Activated naive CD8-positive, alpha-beta T cell treated with anti-CD3 and anti-CD28 coated beads, Interleukin-2, amount 10 ng/mL, durations not matched to agents 7 days and 5 days (primary cell): ENCODE data around the gene POR. TPM values are rescaled to one million over a fixed set of nuclear protein-coding genes. Genes with fewer than 3 reads are reported as not detected.

Experiments used
- ATAC-seq: fragments of 150-1000 bp; cut with Tn5 transposase; one replicate; pipeline ENCODE4 v1.10.0; 2021; ENCODE audit warnings: low read depth, moderate library complexity
- POLR2A ChIA-PET: fragments of 350-600 bp; sonication (Branson Sonifier 250); formaldehyde crosslinking; loops from one replicate; lab custom pipeline; 2021; ENCODE audit warnings: antibody characterized with exemption; lab: Charles Lee
- DNase-seq: peaks from one replicate; pipeline ENCODE4 v3.0.0; 2021
- H3K27ac Mint-ChIP-seq: one replicate; pipeline ENCODE4 v1.8.0; 2022; ENCODE audit warnings: mild to moderate bottlenecking, mixed read lengths
- H3K27me3 Mint-ChIP-seq: one replicate; pipeline ENCODE4 v1.8.0; 2022; ENCODE audit warnings: mild to moderate bottlenecking, moderate library complexity, mixed read lengths
- H3K36me3 Mint-ChIP-seq: one replicate; pipeline ENCODE4 v1.8.0; 2021; ENCODE audit warnings: mild to moderate bottlenecking, mixed read lengths
- H3K4me1 Mint-ChIP-seq: one replicate; pipeline ENCODE4 v1.8.0; 2021; ENCODE audit warnings: mixed read lengths
- H3K4me3 Mint-ChIP-seq: one replicate; pipeline ENCODE4 v1.8.0; 2022; ENCODE audit warnings: mild to moderate bottlenecking, moderate library complexity, mixed read lengths
- H3K9me3 Mint-ChIP-seq: one replicate; pipeline ENCODE4 v1.8.0; 2021; ENCODE audit warnings: mixed read lengths
- total RNA-seq, 2 experiments: library from RNA; stranded (reverse); gene quantifications; one replicate each; pipeline ENCODE4 v1.2.3, GENCODE V29; 2021

Gene POR
- total RNA-seq, 2 experiments from 2014 or later, result 61.5 to 62.2 TPM

- Mint-ChIP-seq H3K36me3 (peaks cover 1% of the 10 kb centered on the region), H3K9me3 (no peaks in the 10 kb centered on the region), H3K4me1 (no peaks in the 10 kb centered on the region), H3K27ac (no peak overlapping the region), H3K4me3 (no peak overlapping the region), H3K27me3 (no peaks in the 10 kb centered on the region)
- ATAC-seq, result no peak
- no peak for DNase-seq
- POLR2A ChIA-PET, result no interaction called here
Observed at GRCh38 chr7:75957021-75957736, 42.2 kb downstream of the POR start.

DNA sequence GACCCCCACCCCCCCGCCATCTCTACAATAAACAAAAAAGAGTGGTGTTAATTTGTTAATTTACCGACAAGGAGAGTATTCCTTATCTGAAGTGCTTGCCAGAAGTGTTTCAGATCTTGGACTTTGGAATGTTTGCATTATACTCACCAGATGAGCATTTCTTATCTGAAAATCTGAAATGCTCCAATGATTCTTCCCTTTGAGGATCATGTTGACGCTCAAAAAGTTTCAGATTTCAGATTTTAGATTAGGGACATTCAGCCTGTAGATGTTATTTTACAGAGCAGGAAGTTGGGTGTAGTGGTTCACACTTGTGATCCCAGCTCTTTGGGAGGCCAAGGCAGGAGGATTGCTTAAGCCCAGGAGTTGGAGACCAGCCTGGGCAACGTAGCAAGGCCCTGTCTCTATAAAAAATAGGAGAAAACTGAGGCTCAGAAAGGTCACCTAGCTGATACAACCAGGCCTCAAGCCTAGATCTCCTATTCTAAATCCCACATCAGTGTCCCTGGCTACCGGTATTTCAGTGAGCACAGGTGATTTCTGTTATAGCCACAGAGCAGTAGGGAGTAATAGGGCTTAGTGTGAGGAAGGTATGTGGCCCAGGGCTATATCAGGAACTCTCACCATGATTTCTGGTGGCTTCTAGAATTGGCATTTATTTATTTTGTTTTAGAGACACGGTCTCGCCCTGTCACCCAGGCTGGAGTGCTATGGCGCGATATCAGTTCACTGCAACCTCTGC, 44.0 kb downstream of the POR start:
- no peak for DNase-seq
- Mint-ChIP-seq H3K27ac (no peak overlapping the region), H3K36me3 (peaks cover 1% of the 10 kb centered on the region), H3K4me1 (peaks cover 4% of the 10 kb centered on the region), H3K27me3 (no peaks in the 10 kb centered on the region), H3K9me3 (no peaks in the 10 kb centered on the region), H3K4me3 (no peak overlapping the region)
- POLR2A ChIA-PET, result no interaction called here
- ATAC-seq, result no peak

DNA sequence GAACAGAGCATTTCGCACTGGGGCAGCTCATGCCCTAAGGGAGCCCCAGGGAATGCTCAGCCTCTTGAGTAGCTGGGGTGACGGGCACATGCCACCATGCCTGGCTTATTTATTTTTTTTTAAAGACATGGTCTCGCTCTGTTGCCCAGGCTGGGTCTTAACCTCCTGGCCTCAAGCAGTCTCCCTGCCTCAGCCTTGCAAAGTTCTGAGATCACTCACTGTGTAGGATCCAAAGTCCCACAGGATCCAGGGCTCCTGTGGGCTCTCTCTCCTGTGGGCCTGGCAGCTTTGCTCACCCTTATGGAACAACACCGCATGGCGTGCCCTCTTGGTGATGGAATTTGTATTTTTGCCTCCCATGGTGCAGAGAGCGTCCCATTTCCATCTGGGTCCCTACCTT, 45.4 kb downstream of the POR start:
- peaks cover 4% of the 10 kb centered on the region for H3K4me1 Mint-ChIP-seq
- POLR2A ChIA-PET, result no interaction called here
- DNase-seq (no peak), ATAC-seq (no peak)
- H3K9me3 Mint-ChIP-seq, result no peaks in the 10 kb centered on the region
- no peak overlapping the region for H3K4me3 Mint-ChIP-seq
- H3K27me3 Mint-ChIP-seq, result no peaks in the 10 kb centered on the region
- H3K36me3 Mint-ChIP-seq, result peaks cover 1% of the 10 kb centered on the region
- no peak overlapping the region for H3K27ac Mint-ChIP-seq

DNA sequence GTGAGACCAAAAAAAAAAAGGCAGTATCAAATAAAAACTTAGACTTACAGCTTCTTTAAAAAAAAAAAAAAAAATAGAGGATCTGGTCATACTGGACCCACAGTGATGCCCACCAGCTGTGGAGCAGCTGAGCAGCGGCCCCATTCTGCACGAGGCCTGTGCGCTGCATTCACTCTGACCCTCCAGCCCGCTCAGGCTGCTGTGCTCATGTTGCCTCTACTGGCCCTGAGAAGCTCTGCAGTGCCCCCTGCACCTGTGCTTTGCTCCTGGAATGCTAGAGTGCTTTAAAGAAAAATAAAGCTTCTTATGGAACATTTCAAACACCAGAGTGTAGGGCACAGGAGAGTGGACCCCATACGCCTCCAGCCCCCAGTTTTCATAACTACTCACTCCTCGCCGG, 46.3 kb downstream of the POR start:
- no peak overlapping the region for H3K4me3 Mint-ChIP-seq
- H3K9me3 Mint-ChIP-seq, result no peaks in the 10 kb centered on the region
- no peaks in the 10 kb centered on the region for H3K27me3 Mint-ChIP-seq
- peaks cover 3% of the 10 kb centered on the region for H3K36me3 Mint-ChIP-seq
- no peak for DNase-seq
- peaks cover 4% of the 10 kb centered on the region for H3K4me1 Mint-ChIP-seq
- no peak overlapping the region for H3K27ac Mint-ChIP-seq
- no peak for ATAC-seq
- POLR2A ChIA-PET, result no interaction called here

GRCh38 chr7:75962607-75963380, 47.8 kb downstream of the POR start:
- no peaks in the 10 kb centered on the region for H3K9me3 Mint-ChIP-seq
- H3K27ac Mint-ChIP-seq, result no peak overlapping the region
- H3K27me3 Mint-ChIP-seq, result no peaks in the 10 kb centered on the region
- peaks cover 4% of the 10 kb centered on the region for H3K4me1 Mint-ChIP-seq
- H3K4me3 Mint-ChIP-seq, result no peak overlapping the region
- DNase-seq (no peak), ATAC-seq (no peak)
- POLR2A ChIA-PET, result no interaction called here
- H3K36me3 Mint-ChIP-seq, result peaks cover 4% of the 10 kb centered on the region

- Mint-ChIP-seq H3K36me3 (peaks cover 3% of the 10 kb centered on the region), H3K4me3 (no peak overlapping the region), H3K27me3 (no peaks in the 10 kb centered on the region), H3K27ac (no peak overlapping the region), H3K4me1 (peaks cover 4% of the 10 kb centered on the region), H3K9me3 (no peaks in the 10 kb centered on the region)
- POLR2A ChIA-PET, result no interaction called here
- ATAC-seq, result no peak
- no peak for DNase-seq
Observed at GRCh38 chr7:75963381-75963995, 48.5 kb downstream of the POR start.

DNA sequence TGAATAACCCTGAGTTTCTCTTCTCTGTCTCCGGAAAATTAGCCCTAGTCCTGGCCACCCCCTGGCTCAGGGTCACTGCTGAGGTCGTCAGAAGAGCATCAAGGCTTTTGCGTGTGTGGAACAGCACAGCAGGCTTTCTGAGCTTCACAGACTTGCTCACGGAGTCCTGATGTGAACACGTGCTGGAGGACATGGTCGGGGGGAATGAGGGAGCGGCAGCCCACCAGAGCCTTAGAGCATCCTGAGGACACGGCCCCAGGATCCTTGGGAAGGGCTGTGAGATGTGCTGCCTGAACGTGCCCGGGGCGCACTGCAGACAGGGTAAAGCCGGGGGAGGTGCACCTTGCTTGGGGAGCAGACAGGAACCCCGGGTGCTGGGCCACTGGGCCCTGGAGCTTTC, 50.7 kb downstream of the POR start:
- no peak for ATAC-seq
- H3K4me3 Mint-ChIP-seq, result no peak overlapping the region
- no peak overlapping the region for H3K27ac Mint-ChIP-seq
- DNase-seq, result no peak
- POLR2A ChIA-PET, result no interaction called here
- H3K9me3 Mint-ChIP-seq, result no peaks in the 10 kb centered on the region
- peaks cover 4% of the 10 kb centered on the region for H3K4me1 Mint-ChIP-seq
- H3K27me3 Mint-ChIP-seq, result no peaks in the 10 kb centered on the region
- H3K36me3 Mint-ChIP-seq, result peaks cover 3% of the 10 kb centered on the region

DNA sequence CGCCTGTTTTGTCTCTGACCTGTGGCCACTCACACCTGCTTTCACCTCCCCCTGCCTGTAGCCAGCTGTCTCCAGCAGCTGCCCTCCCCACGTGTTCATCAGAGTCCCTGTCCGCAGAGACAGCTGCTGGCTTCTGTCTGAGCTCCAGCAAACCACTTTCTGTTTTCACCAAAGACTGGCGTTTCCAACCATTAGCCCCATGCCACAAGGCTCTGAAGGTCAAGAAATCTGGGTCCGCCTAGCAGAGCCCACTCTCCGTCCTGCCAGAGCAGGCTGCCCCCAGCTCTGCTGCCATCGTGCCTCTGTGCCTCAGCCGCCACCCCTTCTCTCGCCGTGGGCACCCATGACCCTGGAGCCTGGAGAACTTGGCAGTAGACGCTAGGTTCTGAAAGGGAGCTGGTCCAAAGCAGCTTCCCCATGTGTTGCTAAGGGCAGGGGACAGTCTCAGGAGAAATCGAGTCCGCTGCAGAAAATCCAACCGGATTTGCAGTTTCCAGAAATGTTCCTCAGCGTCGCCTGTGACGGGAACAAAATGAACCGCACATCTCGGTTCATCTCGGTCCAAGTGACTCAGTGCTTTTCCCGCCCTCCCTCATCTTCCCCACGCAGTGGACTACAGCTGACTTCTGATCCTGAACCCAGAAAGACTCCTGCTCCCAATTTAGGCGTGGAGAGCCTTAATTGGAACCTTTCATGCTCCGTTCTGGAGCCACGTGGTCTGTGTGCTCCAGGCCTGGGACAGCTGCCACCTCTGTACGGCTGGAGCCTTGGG, 51.4 kb downstream of the POR start:
- no peak for DNase-seq
- peaks cover 3% of the 10 kb centered on the region for H3K36me3 Mint-ChIP-seq
- no peak overlapping the region for H3K4me3 Mint-ChIP-seq
- H3K9me3 Mint-ChIP-seq, result no peaks in the 10 kb centered on the region
- peaks cover 4% of the 10 kb centered on the region for H3K4me1 Mint-ChIP-seq
- POLR2A ChIA-PET, result no interaction called here
- H3K27me3 Mint-ChIP-seq, result no peaks in the 10 kb centered on the region
- no peak overlapping the region for H3K27ac Mint-ChIP-seq
- ATAC-seq, result no peak

- POLR2A ChIA-PET, result no interaction called here
- Mint-ChIP-seq H3K4me1 (peaks cover 10% of the 10 kb centered on the region), H3K9me3 (no peaks in the 10 kb centered on the region), H3K4me3 (no peak overlapping the region), H3K27ac (no peak overlapping the region), H3K36me3 (peaks cover 6% of the 10 kb centered on the region), H3K27me3 (no peaks in the 10 kb centered on the region)
- ATAC-seq, result no peak
- no peak for DNase-seq
Observed at GRCh38 chr7:75967055-75967454, 52.1 kb downstream of the POR start.

- DNase-seq (no peak), ATAC-seq (no peak)
- POLR2A ChIA-PET, result no interaction called here
- Mint-ChIP-seq H3K4me1 (peaks cover 12% of the 10 kb centered on the region), H3K36me3 (peaks cover 8% of the 10 kb centered on the region), H3K9me3 (no peaks in the 10 kb centered on the region), H3K27ac (no peak overlapping the region), H3K27me3 (no peaks in the 10 kb centered on the region), H3K4me3 (no peak overlapping the region)
Observed at GRCh38 chr7:75967487-75967997, 52.6 kb downstream of the POR start.

GRCh38 chr7:75968012-75968411, 53.1 kb downstream of the POR start:
- Mint-ChIP-seq H3K36me3 (peaks cover 8% of the 10 kb centered on the region), H3K27ac (no peak overlapping the region), H3K4me1 (peaks cover 12% of the 10 kb centered on the region), H3K9me3 (no peaks in the 10 kb centered on the region), H3K27me3 (no peaks in the 10 kb centered on the region), H3K4me3 (no peak overlapping the region)
- ATAC-seq, result no peak
- DNase-seq, result no peak
- POLR2A ChIA-PET, result no interaction called here

GRCh38 chr7:75968561-75969001, 53.6 kb downstream of the POR start:
- H3K27ac Mint-ChIP-seq, result no peak overlapping the region
- H3K4me1 Mint-ChIP-seq, result peaks cover 8% of the 10 kb centered on the region

More at GRCh38 chr7:75968561-75969001, 53.6 kb downstream of the POR start:
- DNase-seq (no peak), ATAC-seq (no peak)
- Mint-ChIP-seq H3K36me3 (peaks cover 8% of the 10 kb centered on the region), H3K27me3 (no peaks in the 10 kb centered on the region), H3K9me3 (no peaks in the 10 kb centered on the region), H3K4me3 (no peak overlapping the region)
- POLR2A ChIA-PET, result no interaction called here
